Peyer's patch (tissue), 4 donors: ENCODE data around the gene ASCL5.

Experiments used
- POLR2A ChIP-seq, 2 donors: fragments of 450-650 bp; IDR thresholded peaks; one replicate each; pipeline ENCODE4 v1.5.1; 2017; ENCODE audit warnings: antibody characterized with exemption in 2 of 2, mild to moderate bottlenecking in 2 of 2, moderate library complexity in 2 of 2
- TF ChIP-seq, protein P1 (sequence below), 6 experiments: fragments of 450-650 bp in 4 of 6; fragments of 200-600 bp in 2 of 6; sonication (generic) in 1 of 6; IDR thresholded peaks; one replicate each; pipeline ENCODE4 v1.5.1; 2017 to 2019; ENCODE audit warnings: antibody characterized with exemption in 6 of 6, mild to moderate bottlenecking in 3 of 6, moderate library complexity in 1 of 6

DNA sequence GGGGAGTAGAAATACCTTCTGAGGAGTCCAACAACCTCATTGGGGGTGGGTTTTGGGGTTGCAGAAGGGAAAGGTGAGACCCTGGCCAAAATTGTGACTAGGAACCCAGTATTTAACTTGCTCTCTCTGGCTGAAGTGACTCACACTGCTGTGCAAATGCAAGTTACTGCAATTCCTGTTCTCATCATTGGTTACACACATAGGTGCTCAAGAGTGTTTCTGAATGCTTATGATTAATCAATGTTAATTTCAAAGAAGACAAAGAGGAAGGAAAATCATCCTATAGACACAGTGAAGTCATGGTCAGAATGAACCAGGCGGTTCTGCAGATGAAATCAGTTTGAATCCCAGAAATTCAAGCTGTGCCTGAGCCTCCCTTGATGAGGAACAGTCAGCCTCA lies 3.1 kb downstream of the ASCL5 start:
- TF ChIP-seq, protein P1, sequence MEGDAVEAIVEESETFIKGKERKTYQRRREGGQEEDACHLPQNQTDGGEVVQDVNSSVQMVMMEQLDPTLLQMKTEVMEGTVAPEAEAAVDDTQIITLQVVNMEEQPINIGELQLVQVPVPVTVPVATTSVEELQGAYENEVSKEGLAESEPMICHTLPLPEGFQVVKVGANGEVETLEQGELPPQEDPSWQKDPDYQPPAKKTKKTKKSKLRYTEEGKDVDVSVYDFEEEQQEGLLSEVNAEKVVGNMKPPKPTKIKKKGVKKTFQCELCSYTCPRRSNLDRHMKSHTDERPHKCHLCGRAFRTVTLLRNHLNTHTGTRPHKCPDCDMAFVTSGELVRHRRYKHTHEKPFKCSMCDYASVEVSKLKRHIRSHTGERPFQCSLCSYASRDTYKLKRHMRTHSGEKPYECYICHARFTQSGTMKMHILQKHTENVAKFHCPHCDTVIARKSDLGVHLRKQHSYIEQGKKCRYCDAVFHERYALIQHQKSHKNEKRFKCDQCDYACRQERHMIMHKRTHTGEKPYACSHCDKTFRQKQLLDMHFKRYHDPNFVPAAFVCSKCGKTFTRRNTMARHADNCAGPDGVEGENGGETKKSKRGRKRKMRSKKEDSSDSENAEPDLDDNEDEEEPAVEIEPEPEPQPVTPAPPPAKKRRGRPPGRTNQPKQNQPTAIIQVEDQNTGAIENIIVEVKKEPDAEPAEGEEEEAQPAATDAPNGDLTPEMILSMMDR (IDR thresholded peaks at IDR 0.05), result no peak
- no peak for TF ChIP-seq POLR2A (IDR thresholded peaks at IDR 0.05)
